ENCODE results near the gene WDR45B.
A peak's percentile ranks its signal among the peaks of the same experiment; 100 is the strongest.

The WDR45B gene

GRCh38 chr17:82668631-82669099, 20.4 kb upstream of the WDR45B start:
- DNase-seq (ENCODE audit: low read depth) = no peak
- TF ChIP-seq CTCF (IDR thresholded peaks at IDR 0.05; ENCODE audit: control insufficient read depth, insufficient read depth, low read depth, low read length, missing control alignments) = peak; percentile 33
- no peak overlapping the region for H3K4me3 ChIP-seq (ENCODE audit: control insufficient read depth, low read depth, low read length)

GRCh38 chr17:82668024-82668630, 19.9 kb upstream of the WDR45B start:
- H3K4me3 ChIP-seq (ENCODE audit: control insufficient read depth, low read depth, low read length) = no peak overlapping the region
- DNase-seq (ENCODE audit: low read depth) = no peak
- TF ChIP-seq CTCF (IDR thresholded peaks at IDR 0.05; ENCODE audit: control insufficient read depth, insufficient read depth, low read depth, low read length, missing control alignments) = no peak

- H3K4me3 ChIP-seq (ENCODE audit: control insufficient read depth, low read depth, low read length) = no peak overlapping the region
- TF ChIP-seq CTCF (IDR thresholded peaks at IDR 0.05; ENCODE audit: control insufficient read depth, insufficient read depth, low read depth, low read length, missing control alignments) = no peak
- no peak for DNase-seq (ENCODE audit: low read depth)
Observed at GRCh38 chr17:82667668-82668000, 19.4 kb upstream of the WDR45B start.

GRCh38 chr17:82666931-82667667, 18.9 kb upstream of the WDR45B start:
- TF ChIP-seq CTCF (IDR thresholded peaks at IDR 0.05; ENCODE audit: control insufficient read depth, insufficient read depth, low read depth, low read length, missing control alignments) = no peak
- H3K4me3 ChIP-seq (ENCODE audit: control insufficient read depth, low read depth, low read length) = no peak overlapping the region
- DNase-seq (ENCODE audit: low read depth) = no peak

GRCh38 chr17:82665891-82666290, 17.6 kb upstream of the WDR45B start:
- DNase-seq (ENCODE audit: low read depth) = no peak
- no peak for TF ChIP-seq CTCF (IDR thresholded peaks at IDR 0.05; ENCODE audit: control insufficient read depth, insufficient read depth, low read depth, low read length, missing control alignments)
- no peak overlapping the region for H3K4me3 ChIP-seq (ENCODE audit: control insufficient read depth, low read depth, low read length)

GRCh38 chr17:82665217-82665616, 17.0 kb upstream of the WDR45B start:
- DNase-seq (ENCODE audit: low read depth) = no peak
- TF ChIP-seq CTCF (IDR thresholded peaks at IDR 0.05; ENCODE audit: control insufficient read depth, insufficient read depth, low read depth, low read length, missing control alignments) = no peak
- no peak overlapping the region for H3K4me3 ChIP-seq (ENCODE audit: control insufficient read depth, low read depth, low read length)

All from AG09309 (cell line).